OCI-M2 (cell line): ENCODE data around the gene FMOD.
"Not testable (repeated sequence)": the region's sequence is repeated elsewhere in the genome, so short reads cannot be mapped to it uniquely, and the experiment has no call there.

Source experiments
- DNase-seq: peaks from one replicate; lab custom pipeline; 2025; ENCODE audit not compliant: unreplicated experiment; lab: John Stamatoyannopoulos, UW

The FMOD gene

GRCh38 chr1:203326830-203327683 lies 23.9 kb downstream of the FMOD start:
- no peak for DNase-seq

- no peak for DNase-seq
Measured at GRCh38 chr1:203325418-203326091, 25.4 kb downstream of the FMOD start.

GRCh38 chr1:203325026-203325417 lies 25.9 kb downstream of the FMOD start:
- no peak for DNase-seq

DNA sequence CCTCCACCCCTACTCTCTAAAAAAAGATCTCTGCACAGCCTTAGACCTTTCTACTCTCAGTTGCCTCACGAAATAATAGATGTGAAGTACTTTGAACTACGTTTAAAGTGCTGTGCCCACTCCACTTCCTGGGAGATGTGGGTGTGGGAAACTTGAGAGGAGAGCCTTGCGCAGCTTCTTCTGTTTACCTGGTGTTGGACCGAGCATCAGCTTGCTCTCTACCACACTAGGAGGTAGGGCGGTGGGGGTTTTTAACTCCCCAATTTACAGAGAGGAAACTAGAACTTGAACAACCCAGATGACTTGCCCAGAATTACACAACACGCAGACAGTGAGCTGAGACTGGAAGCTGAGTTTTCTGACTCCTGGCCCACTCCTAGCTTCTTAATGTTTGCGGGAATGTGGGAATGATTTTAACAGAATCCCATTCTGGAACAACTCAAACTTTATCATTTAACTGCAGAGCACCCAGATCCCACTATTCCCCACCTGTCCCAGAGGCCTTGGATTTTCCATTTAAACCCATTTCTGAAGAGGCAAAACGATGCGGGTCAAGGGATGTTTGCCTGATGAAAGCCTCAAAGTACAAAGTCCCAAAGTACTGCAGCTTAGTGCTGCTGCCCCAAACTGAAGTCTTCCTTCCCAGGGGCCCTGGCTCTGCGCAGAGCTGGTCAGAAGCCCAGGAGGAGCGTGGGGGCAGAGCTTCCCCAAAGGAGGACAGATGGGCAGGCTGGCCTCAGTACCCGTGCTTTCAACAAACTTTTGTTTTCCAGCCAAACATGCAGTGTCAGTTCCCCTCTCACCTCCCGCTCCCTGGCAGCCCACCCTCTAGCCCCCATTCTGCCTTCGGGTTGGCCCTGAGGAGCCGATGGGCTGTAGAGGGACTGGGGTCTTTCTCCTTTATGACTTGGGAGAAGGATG lies 26.6 kb downstream of the FMOD start:
- DNase-seq: no peak

DNA sequence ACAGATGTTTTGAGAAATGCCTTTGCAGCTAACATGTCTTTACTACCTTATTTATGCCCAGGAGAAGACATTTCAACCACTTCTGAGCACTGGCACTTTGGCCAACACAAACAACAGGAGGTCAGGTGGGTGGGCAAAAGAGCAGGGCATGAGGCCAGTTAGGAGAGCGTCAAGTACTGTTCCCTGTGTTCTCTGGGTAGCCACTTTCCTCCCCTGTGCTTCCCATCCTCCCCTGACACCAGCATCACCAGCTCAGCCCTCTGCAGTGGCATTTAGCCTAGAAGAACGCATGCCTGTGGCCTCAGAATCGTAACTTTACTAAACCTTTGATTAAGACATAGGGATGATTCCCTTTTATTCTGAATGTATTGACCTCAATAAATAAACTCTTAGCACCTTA lies 27.3 kb downstream of the FMOD start:
- no peak for DNase-seq

- no peak for DNase-seq
Measured at GRCh38 chr1:203322500-203323179, 28.3 kb downstream of the FMOD start.

- no peak for DNase-seq
Measured at GRCh38 chr1:203321273-203322052, 29.5 kb downstream of the FMOD start.

- DNase-seq: no peak
Measured at GRCh38 chr1:203320591-203321272, 30.2 kb downstream of the FMOD start.

DNA sequence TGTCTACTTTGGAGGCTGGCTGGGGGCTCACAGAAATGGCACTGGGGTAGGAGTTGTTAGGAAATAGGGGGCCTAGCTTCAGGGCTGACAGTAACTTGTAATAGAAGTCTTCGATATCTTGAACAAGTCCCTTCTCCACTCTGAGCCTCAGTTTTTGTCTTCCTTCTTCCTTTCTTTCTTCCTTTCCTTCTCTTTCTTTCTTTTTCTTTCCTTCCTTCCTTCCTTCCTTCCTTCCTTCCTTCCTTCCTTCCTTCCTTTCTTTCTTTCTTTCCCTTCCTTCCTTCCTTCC lies 32.7 kb downstream of the FMOD start:
- DNase-seq: no peak

DNA sequence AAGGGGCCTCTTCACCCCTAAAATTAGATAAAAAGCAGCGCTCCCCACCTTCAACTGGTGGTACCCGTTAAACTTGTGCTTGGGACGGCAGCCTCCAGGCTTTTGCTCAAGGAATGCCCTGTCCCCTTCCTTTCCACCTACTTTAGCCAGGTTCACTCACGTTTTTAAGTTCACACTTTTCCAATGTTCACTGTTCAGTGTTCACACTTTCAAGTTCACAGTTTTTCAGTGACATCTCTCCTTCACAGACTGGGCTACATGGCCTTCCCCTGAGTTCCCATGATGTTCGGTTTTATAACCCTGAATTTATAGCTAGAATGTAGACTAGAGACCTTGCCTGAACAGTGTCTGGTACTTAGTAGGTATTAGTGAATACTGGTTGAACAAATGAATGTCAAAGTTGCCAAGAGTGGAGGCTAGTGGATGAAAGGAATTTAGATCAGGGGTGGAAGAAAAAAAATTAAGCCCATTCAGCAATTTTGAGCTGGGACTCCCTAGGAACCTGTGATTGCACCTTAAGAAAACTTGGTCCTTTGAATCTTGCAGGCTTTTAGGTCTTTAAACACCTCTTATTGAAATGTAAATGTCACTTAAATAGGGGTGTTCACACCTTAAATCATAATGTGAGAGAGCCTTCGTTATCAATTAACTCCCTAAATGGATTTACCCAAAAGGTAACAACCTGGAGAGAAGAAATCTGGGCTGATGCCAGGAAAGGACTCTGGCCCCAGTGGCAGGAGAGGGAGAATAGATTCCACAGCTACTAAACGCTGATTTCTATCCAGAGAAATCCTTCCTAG lies 33.3 kb downstream of the FMOD start:
- DNase-seq: no peak

GRCh38 chr1:203316626-203317093 lies 34.3 kb downstream of the FMOD start:
- DNase-seq: no peak

- DNase-seq: not testable (repeated sequence)
Measured at GRCh38 chr1:203314025-203314759, 36.7 kb downstream of the FMOD start.

- peak; percentile 62 for DNase-seq
Measured at GRCh38 chr1:203311368-203312301, 39.3 kb downstream of the FMOD start.

GRCh38 chr1:203308923-203309331 lies 42.0 kb downstream of the FMOD start:
- no peak for DNase-seq

GRCh38 chr1:203308328-203308922 lies 42.5 kb downstream of the FMOD start:
- DNase-seq: no peak

DNA sequence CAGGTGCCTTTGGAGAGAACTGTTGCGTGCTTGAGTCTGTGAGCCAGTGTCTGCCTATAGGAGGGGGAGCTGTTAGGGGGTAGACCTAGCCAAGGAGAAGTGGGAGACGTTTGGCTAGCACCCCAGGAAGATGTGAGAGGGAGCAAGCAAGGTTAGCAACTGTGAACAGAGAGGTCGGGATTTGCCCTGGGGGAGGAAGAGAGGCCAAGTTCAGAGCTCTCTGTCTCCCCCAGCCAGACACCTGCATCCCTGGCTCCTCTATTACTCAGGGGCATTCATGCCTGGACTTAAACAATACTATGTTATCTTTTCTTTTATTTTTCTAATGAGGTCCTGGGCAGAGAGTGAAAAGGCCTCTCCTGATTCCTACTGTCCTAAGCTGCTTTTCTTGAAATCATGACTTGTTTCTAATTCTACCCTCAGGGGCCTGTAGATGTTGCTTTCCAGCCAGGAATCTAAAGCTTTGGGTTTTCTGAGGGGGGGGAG lies 43.2 kb downstream of the FMOD start:
- DNase-seq: no peak
